Body of pancreas (tissue), 4 donors: ENCODE measurements around the gene MKNK2. TPM values are rescaled to one million over a fixed set of nuclear protein-coding genes. Genes with fewer than 3 reads are reported as not detected.
A peak's percentile ranks its signal among the peaks of the same experiment; 100 is the strongest.

Experiments
- ATAC-seq: fragments of 150-250 bp; one replicate; pipeline ENCODE4 v1.9.1; 2016
- DNase-seq, 4 donors: peaks; one replicate each; pipeline ENCODE4 v3.0.0-alpha.2; 2019
- H3K27ac ChIP-seq, 4 donors: fragments of 200-600 bp; sonication (generic); 1 replicate in 3 of 4; 2 replicates in 1 of 4; pipeline versions ENCODE4 v1.5.1 to v1.6.1; 2016 to 2019; ENCODE audit warnings: mild to moderate bottlenecking in 1 of 4, mixed read lengths in 1 of 4, moderate library complexity in 1 of 4
- H3K27me3 ChIP-seq, 2 donors: fragments of 200-600 bp; sonication (generic); one replicate each; pipeline ENCODE4 v1.6.0; 2016; ENCODE audit warnings: mild to moderate bottlenecking in 1 of 2
- H3K36me3 ChIP-seq, 2 donors: fragments of 200-600 bp; sonication (generic); replicated peaks in 1 of 2; 2 replicates each; pipeline ENCODE4 v1.5.1; 2016; ENCODE audit warnings: low read depth in 2 of 2; ENCODE audit not compliant: insufficient read depth in 1 of 2
- H3K4me1 ChIP-seq: fragments of 200-600 bp; sonication (generic); one replicate; pipeline ENCODE4 v1.6.0; 2016
- H3K4me3 ChIP-seq, 2 donors: fragments of 200-600 bp; sonication (generic); 1 replicate in 1 of 2; 2 replicates in 1 of 2; pipeline ENCODE4 v1.5.1; 2016 to 2019
- H3K9me3 ChIP-seq, 3 donors: fragments of 200-600 bp; sonication (generic); 1 replicate in 2 of 3; 2 replicates in 1 of 3; pipeline ENCODE4 v1.5.1; 2016
- CTCF ChIP-seq, 7 experiments: fragments of 450-650 bp in 4 of 7; fragments of 200-600 bp in 3 of 7; sonication (generic) in 3 of 7; IDR thresholded peaks; one replicate each; pipeline ENCODE4 v1.5.1; 2016 to 2019; ENCODE audit warnings: antibody characterized with exemption in 7 of 7
- POLR2A ChIP-seq, 3 donors: fragments of 450-650 bp; IDR thresholded peaks; one replicate each; pipeline ENCODE4 v1.6.1; 2016; ENCODE audit warnings: antibody characterized with exemption in 3 of 3, mild to moderate bottlenecking in 2 of 3
- WGBS, 2 donors: methylation state at CpG; one replicate each; pipeline ENCODE4 v1.1.5; 2017; 5-methylcytosine and 5-hydroxymethylcytosine counted together
- intact Hi-C: fragments of 100-400 bp; cut with DNase I; formaldehyde crosslinking; loops from one replicate; pipeline ENCODE4 v1.15.1; 2023
- total RNA-seq, 2 donors: library from RNA; depleted of rRNA; stranded (reverse); fragments of >200 nt; gene quantifications; one replicate each; pipeline ENCODE4 v1.1.0, GENCODE V29; 2016

Gene MKNK2
- total RNA-seq, 2 donors from 2014 or later = 180 to 273 TPM

- Histone ChIP-seq H3K27ac (peak overlapping the region in 1 of 4 donors; percentile 64), H3K9me3 (no peaks in the 10 kb centered on the region), H3K36me3 (no peaks in the 10 kb centered on the region), H3K4me1 (peaks cover 31% of the 10 kb centered on the region), H3K27me3 (no peaks in the 10 kb centered on the region), H3K4me3 (no peak overlapping the region)
- ATAC-seq (no peak), DNase-seq (no peak)
- no peak for TF ChIP-seq CTCF (IDR thresholded peaks at IDR 0.05)
- no peak for TF ChIP-seq POLR2A (IDR thresholded peaks at IDR 0.05)
- intact Hi-C loops = no loop called here
- WGBS, 2 donors = 75 to 80% methylated on average over 8 to 13 of the region's 13 CpGs
Observed at GRCh38 chr19:2064395-2064787, 13.3 kb upstream of the MKNK2 start.

- no peak for DNase-seq
Observed at GRCh38 chr19:2063824-2064223, 12.8 kb upstream of the MKNK2 start.

GRCh38 chr19:2062770-2063169 is 11.7 kb upstream of the MKNK2 start:
- H3K27ac ChIP-seq = peak overlapping the region in 1 of 4 donors; percentile 100
- WGBS, 2 donors = 92 to 94% methylated on average over 9 of the region's 9 CpGs
- H3K4me3 ChIP-seq = no peak overlapping the region
- H3K27me3 ChIP-seq = no peaks in the 10 kb centered on the region
- intact Hi-C loops = no loop called here
- no peak for TF ChIP-seq CTCF (IDR thresholded peaks at IDR 0.05)
- no peak for TF ChIP-seq POLR2A (IDR thresholded peaks at IDR 0.05)
- H3K36me3 ChIP-seq = no peaks in the 10 kb centered on the region
- no peak for ATAC-seq
- no peaks in the 10 kb centered on the region for H3K9me3 ChIP-seq
- H3K4me1 ChIP-seq = peaks cover 40% of the 10 kb centered on the region
- DNase-seq = no peak

More at GRCh38 chr19:2063824-2064223, 12.8 kb upstream of the MKNK2 start:
- intact Hi-C loops = no loop called here
- Histone ChIP-seq H3K4me3 (no peak overlapping the region), H3K4me1 (peaks cover 32% of the 10 kb centered on the region), H3K27ac (no peak overlapping the region), H3K27me3 (no peaks in the 10 kb centered on the region), H3K36me3 (no peaks in the 10 kb centered on the region), H3K9me3 (no peaks in the 10 kb centered on the region)
- TF ChIP-seq CTCF (IDR thresholded peaks at IDR 0.05) (no peak), POLR2A (IDR thresholded peaks at IDR 0.05) (no peak)
- 84 to 87% methylated on average over 8 of the region's 8 CpGs for WGBS, 2 donors
- no peak for ATAC-seq

GRCh38 chr19:2062389-2062729 is 11.3 kb upstream of the MKNK2 start:
- no peaks in the 10 kb centered on the region for H3K36me3 ChIP-seq
- DNase-seq = no peak
- no peaks in the 10 kb centered on the region for H3K27me3 ChIP-seq
- peak overlapping the region; percentile 12 to 100 (median 96) for H3K27ac ChIP-seq
- no peak for TF ChIP-seq POLR2A (IDR thresholded peaks at IDR 0.05)
- TF ChIP-seq CTCF (IDR thresholded peaks at IDR 0.05) = no peak
- no peak for ATAC-seq
- H3K4me1 ChIP-seq = peaks cover 44% of the 10 kb centered on the region
- no peak overlapping the region for H3K4me3 ChIP-seq
- no peaks in the 10 kb centered on the region for H3K9me3 ChIP-seq
- WGBS, 2 donors = 70 to 96% methylated on average over 5 to 9 of the region's 10 CpGs
- intact Hi-C loops = no loop called here
